Measurements from ENCODE around the gene CCNA2.

GRCh38 chr4:121785479-121785878 is 38.2 kb downstream of the CCNA2 start:
- no peak for TF ChIP-seq EP300 (IDR thresholded peaks at IDR 0.05)
- TF ChIP-seq, protein P1, sequence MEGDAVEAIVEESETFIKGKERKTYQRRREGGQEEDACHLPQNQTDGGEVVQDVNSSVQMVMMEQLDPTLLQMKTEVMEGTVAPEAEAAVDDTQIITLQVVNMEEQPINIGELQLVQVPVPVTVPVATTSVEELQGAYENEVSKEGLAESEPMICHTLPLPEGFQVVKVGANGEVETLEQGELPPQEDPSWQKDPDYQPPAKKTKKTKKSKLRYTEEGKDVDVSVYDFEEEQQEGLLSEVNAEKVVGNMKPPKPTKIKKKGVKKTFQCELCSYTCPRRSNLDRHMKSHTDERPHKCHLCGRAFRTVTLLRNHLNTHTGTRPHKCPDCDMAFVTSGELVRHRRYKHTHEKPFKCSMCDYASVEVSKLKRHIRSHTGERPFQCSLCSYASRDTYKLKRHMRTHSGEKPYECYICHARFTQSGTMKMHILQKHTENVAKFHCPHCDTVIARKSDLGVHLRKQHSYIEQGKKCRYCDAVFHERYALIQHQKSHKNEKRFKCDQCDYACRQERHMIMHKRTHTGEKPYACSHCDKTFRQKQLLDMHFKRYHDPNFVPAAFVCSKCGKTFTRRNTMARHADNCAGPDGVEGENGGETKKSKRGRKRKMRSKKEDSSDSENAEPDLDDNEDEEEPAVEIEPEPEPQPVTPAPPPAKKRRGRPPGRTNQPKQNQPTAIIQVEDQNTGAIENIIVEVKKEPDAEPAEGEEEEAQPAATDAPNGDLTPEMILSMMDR (IDR thresholded peaks at IDR 0.05), result no peak

Data from A549 (cell line).